ENCODE measurements around the gene CHDH.
A peak's percentile ranks its signal among the peaks of the same experiment; 100 is the strongest.

The CHDH gene, protein sequence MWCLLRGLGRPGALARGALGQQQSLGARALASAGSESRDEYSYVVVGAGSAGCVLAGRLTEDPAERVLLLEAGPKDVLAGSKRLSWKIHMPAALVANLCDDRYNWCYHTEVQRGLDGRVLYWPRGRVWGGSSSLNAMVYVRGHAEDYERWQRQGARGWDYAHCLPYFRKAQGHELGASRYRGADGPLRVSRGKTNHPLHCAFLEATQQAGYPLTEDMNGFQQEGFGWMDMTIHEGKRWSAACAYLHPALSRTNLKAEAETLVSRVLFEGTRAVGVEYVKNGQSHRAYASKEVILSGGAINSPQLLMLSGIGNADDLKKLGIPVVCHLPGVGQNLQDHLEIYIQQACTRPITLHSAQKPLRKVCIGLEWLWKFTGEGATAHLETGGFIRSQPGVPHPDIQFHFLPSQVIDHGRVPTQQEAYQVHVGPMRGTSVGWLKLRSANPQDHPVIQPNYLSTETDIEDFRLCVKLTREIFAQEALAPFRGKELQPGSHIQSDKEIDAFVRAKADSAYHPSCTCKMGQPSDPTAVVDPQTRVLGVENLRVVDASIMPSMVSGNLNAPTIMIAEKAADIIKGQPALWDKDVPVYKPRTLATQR

DNA sequence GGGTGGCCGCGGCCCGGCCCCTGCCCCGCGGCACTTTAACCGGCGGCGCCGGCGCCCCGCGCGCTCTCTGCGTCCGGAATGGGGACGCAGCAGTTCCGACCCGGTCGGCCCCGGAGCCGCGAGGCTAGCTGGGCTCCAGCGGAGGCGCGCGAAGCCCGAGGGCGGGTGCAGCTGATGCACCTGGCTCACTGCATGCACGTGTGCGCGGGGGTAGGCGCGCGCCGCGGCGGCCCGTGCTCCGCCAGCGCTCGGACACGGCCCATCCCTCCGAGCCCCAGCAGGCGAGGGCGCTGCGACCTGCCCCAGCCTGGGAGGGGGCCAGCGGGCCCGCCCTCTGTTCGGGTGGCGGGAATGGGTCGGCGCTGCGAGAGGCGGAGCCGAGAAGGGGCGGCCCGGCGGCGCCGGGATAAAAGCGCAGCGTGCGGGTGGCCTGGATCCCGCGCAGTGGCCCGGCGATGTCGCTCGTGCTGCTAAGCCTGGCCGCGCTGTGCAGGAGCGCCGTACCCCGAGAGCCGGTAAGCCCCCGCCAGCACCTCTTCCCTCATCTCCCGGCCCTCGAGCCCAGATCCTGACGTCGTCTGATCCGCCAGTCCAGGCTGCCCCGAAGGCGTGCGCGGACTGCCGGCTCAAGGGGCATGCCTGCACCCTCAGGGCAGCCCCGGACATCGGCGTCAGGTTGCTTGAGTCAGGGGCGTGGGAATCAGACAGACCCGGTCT is at the start of gene CHDH, which contains the start of gene IL17RB:
Gene CHDH, minus strand, starts transcription at position 286 of the 717 bp plus-strand sequence. CDS start 22,411 bp downstream, outside the sequence.
Gene IL17RB, plus strand, starts transcription at position 435 of the 717 bp plus-strand sequence. Its CDS starts 21 bp downstream, at position 456.
- no peak for TF ChIP-seq CTCF (conservative IDR thresholded peaks at IDR 0.05; ENCODE audit: low read depth)
- CTCF ChIA-PET: no interaction called here
- peak; percentile 5 for DNase-seq (ENCODE audit: low spot score)
- POLR2A ChIA-PET (ENCODE audit: low non-redundant PET): no interaction called here
- H3K27ac ChIP-seq: no peak within 1 kb of the TSS

DNA sequence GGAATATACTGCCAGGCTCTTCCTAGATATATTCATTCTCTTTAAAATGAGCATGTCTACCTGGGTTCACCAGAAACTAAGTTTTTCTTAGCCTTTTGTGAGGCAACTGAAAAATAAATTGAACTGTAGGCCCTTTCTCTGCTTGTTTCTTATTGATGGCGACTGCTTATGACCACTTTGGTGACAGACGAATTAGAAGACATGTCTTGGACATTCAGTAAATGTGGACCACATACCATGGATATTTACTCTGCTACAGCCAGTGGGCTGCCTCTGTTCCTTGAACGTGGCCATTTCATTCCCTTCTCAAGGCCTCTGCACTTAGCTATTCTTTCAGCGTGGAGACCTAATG is 46.0 kb upstream of the CHDH start:
- ChIA-PET CTCF (no interaction called here), POLR2A (ENCODE audit: low non-redundant PET) (no interaction called here)
- no peak for TF ChIP-seq CTCF (conservative IDR thresholded peaks at IDR 0.05; ENCODE audit: low read depth)
- peak overlapping the region; percentile 77 for H3K27ac ChIP-seq
- DNase-seq (ENCODE audit: low spot score): no peak

DNA sequence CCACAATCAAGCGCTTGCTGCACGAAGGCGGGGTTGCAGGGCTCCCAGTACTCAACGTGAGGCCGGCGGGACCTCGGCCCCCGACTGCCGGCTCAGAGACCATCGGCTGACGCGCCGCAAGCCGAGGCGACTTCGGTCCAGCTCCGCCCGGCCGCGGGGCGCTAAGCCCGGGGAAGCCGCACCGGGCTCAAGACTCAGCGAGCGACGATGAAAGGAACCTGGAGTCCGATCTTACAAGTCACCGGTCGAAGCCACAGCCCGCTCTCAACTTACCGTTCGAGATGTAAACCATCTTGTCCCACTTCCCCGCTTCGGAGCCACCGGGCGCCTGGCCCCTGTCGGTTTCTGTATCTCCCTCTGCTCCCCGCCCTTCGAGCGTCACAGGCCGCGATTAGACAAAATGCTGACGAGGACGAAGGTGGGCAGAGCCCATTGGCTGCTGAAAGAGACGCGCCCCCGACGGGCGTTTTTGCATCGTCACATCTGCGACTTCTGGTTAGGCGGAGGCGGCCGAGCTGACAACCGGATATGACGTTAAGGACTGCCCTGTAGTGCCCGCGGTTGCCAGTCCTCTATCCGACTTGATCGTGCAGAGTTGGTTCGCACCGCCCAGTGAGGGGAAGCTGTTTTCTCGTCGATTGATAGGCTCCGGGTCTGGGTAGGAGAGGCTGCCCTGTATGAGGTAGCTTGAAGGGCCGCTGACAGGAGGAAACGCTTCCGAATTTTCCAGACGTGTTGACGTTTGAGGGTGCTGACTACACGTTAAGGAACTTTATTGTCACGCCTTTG is 45.5 kb upstream of the CHDH start, which contains the start of gene SELENOK:
Gene SELENOK, minus strand, starts transcription at position 363 of the 789 bp plus-strand sequence.
- DNase-seq (ENCODE audit: low spot score): peak; percentile 91
- TF ChIP-seq CTCF (conservative IDR thresholded peaks at IDR 0.05; ENCODE audit: low read depth): no peak
- peak within 1 kb of the TSS; percentile 77 for H3K27ac ChIP-seq
- ChIA-PET POLR2A (ENCODE audit: low non-redundant PET) (no interaction called here), CTCF (no interaction called here)

- no peak for TF ChIP-seq CTCF (conservative IDR thresholded peaks at IDR 0.05; ENCODE audit: low read depth)
- CTCF ChIA-PET: no interaction called here
- POLR2A ChIA-PET (ENCODE audit: low non-redundant PET): no interaction called here
- peak overlapping the region; percentile 77 for H3K27ac ChIP-seq
- DNase-seq (ENCODE audit: low spot score): no peak
Observed at GRCh38 chr3:53890726-53891475, 44.7 kb upstream of the CHDH start.

DNA sequence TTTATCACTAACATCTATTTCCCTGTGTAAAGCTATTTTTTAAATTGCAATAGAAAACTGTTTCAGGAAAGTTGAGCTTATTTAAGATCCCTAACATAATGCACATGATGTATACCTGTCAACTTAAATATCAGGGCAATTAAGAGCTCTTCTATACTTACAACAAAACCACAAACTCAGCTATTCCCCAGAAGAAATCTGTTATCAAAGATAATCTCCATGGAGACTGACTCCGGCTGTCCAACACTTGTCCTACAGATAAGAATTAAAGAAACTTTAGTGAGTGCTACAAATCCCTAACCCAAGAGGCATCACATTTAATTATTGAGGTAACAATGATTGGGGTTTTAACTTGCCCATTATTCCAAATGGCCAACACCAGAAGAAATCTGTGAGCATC is 42.0 kb upstream of the CHDH start:
- CTCF ChIA-PET: no interaction called here
- no peak for DNase-seq (ENCODE audit: low spot score)
- H3K27ac ChIP-seq: no peak overlapping the region
- no peak for TF ChIP-seq CTCF (conservative IDR thresholded peaks at IDR 0.05; ENCODE audit: low read depth)
- POLR2A ChIA-PET (ENCODE audit: low non-redundant PET): no interaction called here
